HG03558 (cell line): ENCODE data around the gene ATP13A1.
"Not testable (repeated sequence)": the region's sequence is repeated elsewhere in the genome, so short reads cannot be mapped to it uniquely, and the experiment has no call there.

Source experiments
- ATAC-seq: cut with Tn5 transposase; IDR thresholded peaks from one replicate; pipeline ENCODE4 v1.9.1; 2021; ENCODE audit warnings: moderate number of reproducible peaks; ENCODE audit not compliant: unreplicated experiment; ENCODE audit errors: extremely low read depth

The ATP13A1 gene

GRCh38 chr19:19665420-19665948, 2.0 kb upstream of the ATP13A1 start:
- ATAC-seq, result not testable (repeated sequence)

- no peak for ATAC-seq
These were observed 613 bp downstream of the ATP13A1 start for GRCh38 chr19:19662871-19663255.

GRCh38 chr19:19662344-19662743, 1.1 kb downstream of the ATP13A1 start:
- no peak for ATAC-seq

- ATAC-seq, result no peak
These were observed 1.7 kb downstream of the ATP13A1 start for GRCh38 chr19:19661675-19662251.

- no peak for ATAC-seq
These were observed 2.3 kb downstream of the ATP13A1 start for GRCh38 chr19:19661141-19661674.

- no peak for ATAC-seq
These were observed 3.7 kb downstream of the ATP13A1 start for GRCh38 chr19:19659646-19660245.

GRCh38 chr19:19657397-19657783, 6.1 kb downstream of the ATP13A1 start:
- ATAC-seq, result no peak

GRCh38 chr19:19656451-19657396, 6.8 kb downstream of the ATP13A1 start:
- ATAC-seq, result no peak

GRCh38 chr19:19655641-19656343, 7.7 kb downstream of the ATP13A1 start:
- no peak for ATAC-seq

- no peak for ATAC-seq
These were observed 8.4 kb downstream of the ATP13A1 start for GRCh38 chr19:19655051-19655594.

- no peak for ATAC-seq
These were observed 9.0 kb downstream of the ATP13A1 start for GRCh38 chr19:19654441-19654840.

GRCh38 chr19:19653597-19654147, 9.8 kb downstream of the ATP13A1 start:
- ATAC-seq, result no peak

GRCh38 chr19:19652482-19653295, 10.8 kb downstream of the ATP13A1 start:
- ATAC-seq, result no peak

GRCh38 chr19:19651076-19651475, 12.4 kb downstream of the ATP13A1 start:
- no peak for ATAC-seq

GRCh38 chr19:19650331-19650730, 13.1 kb downstream of the ATP13A1 start:
- no peak for ATAC-seq

GRCh38 chr19:19649580-19649995, 13.9 kb downstream of the ATP13A1 start:
- ATAC-seq, result no peak

- no peak for ATAC-seq
These were observed 14.3 kb downstream of the ATP13A1 start for GRCh38 chr19:19649155-19649554.

- no peak for ATAC-seq
These were observed 16.2 kb downstream of the ATP13A1 start for GRCh38 chr19:19647037-19647835.
